HG03095 (cell line): ENCODE data around the gene OGFOD3.
A peak's percentile ranks its signal among the peaks of the same experiment; 100 is the strongest.
"Not testable (repeated sequence)": the region's sequence is repeated elsewhere in the genome, so short reads cannot be mapped to it uniquely, and the experiment has no call there.

Experiments
- ATAC-seq: cut with Tn5 transposase; IDR thresholded peaks from one replicate; pipeline ENCODE4 v1.9.1; 2021; ENCODE audit warnings: moderate library complexity; ENCODE audit not compliant: unreplicated experiment

The OGFOD3 gene

GRCh38 chr17:82418001-82418986 is at the start of gene OGFOD3, which contains the start of gene HEXD:
Gene OGFOD3 (minus strand): TSS chr17:82418586. CDS start chr17:82418485, 101 bp downstream.
Gene HEXD (plus strand): TSS chr17:82418347. CDS start chr17:82419800, 1,453 bp downstream.
- peak; percentile 67 for ATAC-seq

GRCh38 chr17:82465023-82465603 is 46.7 kb upstream of the OGFOD3 start:
- no peak for ATAC-seq

- no peak for ATAC-seq
These were observed 46.2 kb upstream of the OGFOD3 start for GRCh38 chr17:82464567-82464929.

GRCh38 chr17:82463925-82464566 is 45.7 kb upstream of the OGFOD3 start:
- ATAC-seq = no peak

GRCh38 chr17:82463391-82463790 is 45.0 kb upstream of the OGFOD3 start:
- ATAC-seq = no peak

- ATAC-seq = no peak
These were observed 43.6 kb upstream of the OGFOD3 start for GRCh38 chr17:82461827-82462524.

- ATAC-seq = not testable (repeated sequence)
These were observed 41.5 kb upstream of the OGFOD3 start for GRCh38 chr17:82459936-82460335.

GRCh38 chr17:82458885-82459424 is 40.6 kb upstream of the OGFOD3 start:
- peak; percentile 10 for ATAC-seq

GRCh38 chr17:82458179-82458884 is 39.9 kb upstream of the OGFOD3 start, which contains the start of gene NARF:
Gene NARF (plus strand): TSS chr17:82458741. CDS start chr17:82458804, 63 bp downstream.
- peak; percentile 90 for ATAC-seq

GRCh38 chr17:82457929-82458178 is 39.5 kb upstream of the OGFOD3 start:
- ATAC-seq = no peak

- no peak for ATAC-seq
These were observed 38.9 kb upstream of the OGFOD3 start for GRCh38 chr17:82457073-82457928.

- not testable (repeated sequence) for ATAC-seq
These were observed 35.3 kb upstream of the OGFOD3 start for GRCh38 chr17:82453706-82454105.

GRCh38 chr17:82453151-82453550 is 34.8 kb upstream of the OGFOD3 start:
- not testable (repeated sequence) for ATAC-seq

- no peak for ATAC-seq
These were observed 33.8 kb upstream of the OGFOD3 start for GRCh38 chr17:82452162-82452561.

GRCh38 chr17:82450357-82451106 is 32.1 kb upstream of the OGFOD3 start, which contains the start of gene CYBC1:
Gene CYBC1 (minus strand): TSS chr17:82450752. CDS start chr17:82449254, 1,498 bp downstream.
- peak; percentile 47 for ATAC-seq

GRCh38 chr17:82449883-82450356 is 31.5 kb upstream of the OGFOD3 start:
- peak; percentile 4 for ATAC-seq

GRCh38 chr17:82449131-82449882 is 30.9 kb upstream of the OGFOD3 start:
- ATAC-seq = peak; percentile 51
